COLO668 (cell line): Measurements from ENCODE around the gene IL17D.

Source experiments
- DNase-seq: peaks from one replicate; lab custom pipeline; 2025; ENCODE audit not compliant: unreplicated experiment; lab: John Stamatoyannopoulos, UW

IL17D gene

DNA sequence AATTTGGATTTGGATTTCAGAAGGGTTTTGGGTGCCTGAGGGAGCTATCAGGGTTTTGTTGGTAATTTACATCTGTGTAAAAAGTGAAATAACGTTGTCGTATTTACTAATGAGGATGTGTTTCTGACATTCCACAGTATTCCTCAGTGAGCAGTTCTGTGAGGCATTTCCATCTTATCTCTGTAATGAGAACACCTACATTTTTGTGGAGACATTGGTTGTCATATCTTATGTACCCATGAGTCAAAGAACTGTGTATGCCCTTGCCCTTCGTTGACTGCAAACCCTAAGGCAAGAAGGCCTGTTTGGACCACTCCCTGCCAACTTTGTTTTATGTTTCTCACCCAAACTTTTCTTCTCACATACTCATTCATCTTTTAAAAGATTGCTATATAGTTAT lies 14.2 kb upstream of the IL17D start:
- no peak for DNase-seq

DNA sequence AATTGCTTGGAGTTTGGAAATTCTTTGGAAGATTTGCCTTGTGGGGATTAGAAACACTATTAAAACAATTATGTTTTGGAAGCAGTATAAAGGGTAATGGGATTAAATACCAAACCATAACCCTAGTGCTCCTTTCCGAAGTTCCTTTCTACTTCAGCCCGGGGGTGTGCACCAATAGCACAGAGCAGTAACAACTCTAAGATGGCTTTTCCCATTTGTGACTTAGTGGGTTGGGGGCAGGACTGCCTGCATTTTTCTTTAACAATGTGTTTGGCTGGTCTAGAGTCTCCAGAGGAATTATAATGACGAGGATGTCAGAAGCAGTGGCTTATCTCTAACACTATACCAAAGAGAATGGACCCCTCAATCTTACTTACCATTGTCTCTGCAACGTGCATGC lies 11.9 kb upstream of the IL17D start:
- no peak for DNase-seq

DNA sequence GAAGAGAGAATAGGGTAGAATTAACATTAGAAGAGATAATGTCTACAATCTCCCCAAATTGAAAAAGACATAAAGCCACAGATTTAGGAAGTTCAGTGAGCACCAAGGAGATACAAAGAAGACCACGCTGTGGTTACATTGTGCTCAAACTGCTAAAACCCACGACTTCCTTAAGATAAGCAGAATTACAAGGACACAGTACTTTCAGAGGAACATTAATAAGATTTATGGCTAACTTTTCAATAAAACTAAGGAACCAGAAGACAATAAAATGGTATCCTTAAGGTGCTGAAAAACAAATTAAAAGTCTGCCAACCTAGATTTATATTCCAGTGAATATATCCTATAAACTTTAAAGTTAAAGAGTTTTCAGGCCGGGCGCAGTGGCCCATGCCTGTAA lies 7.4 kb upstream of the IL17D start:
- DNase-seq = no peak

DNA sequence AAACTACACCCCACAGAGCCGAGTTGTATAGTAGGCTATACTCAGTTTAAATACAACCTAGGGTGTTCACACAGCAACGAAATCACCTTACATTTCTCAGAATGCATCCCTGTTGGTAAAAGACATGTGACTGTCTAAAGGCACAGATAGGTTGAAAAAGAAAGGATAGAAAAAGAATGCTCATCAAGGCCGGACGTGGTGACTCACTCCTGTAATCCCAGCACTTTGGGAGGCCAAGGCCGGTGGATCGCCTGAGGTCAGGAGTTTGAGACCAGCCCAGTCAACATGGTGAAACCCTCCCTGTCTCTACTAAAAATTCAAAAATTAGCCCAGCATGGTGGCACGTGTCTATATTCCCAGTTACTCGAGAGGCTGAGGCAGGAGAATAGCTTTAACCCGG lies 3.8 kb upstream of the IL17D start:
- DNase-seq = no peak

DNA sequence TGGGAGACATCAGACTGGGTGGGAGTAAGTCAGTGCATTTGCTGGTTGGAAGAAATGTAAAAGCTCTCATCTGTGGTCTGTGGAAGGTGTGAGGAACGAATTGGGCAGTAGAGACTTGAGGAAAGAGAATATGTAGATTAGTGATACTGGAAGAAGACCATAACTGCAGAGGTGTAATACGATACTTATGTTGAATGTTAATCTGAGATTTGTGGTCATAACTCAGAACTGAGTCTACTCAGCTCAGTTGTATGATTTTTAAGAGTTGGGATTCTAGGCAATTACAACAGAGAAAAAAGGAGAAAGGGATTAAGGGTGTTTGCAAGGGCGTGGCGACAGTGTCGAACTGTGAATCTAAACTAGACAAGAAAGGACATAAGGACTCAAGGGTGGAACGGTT lies 3.2 kb upstream of the IL17D start:
- DNase-seq = no peak

DNA sequence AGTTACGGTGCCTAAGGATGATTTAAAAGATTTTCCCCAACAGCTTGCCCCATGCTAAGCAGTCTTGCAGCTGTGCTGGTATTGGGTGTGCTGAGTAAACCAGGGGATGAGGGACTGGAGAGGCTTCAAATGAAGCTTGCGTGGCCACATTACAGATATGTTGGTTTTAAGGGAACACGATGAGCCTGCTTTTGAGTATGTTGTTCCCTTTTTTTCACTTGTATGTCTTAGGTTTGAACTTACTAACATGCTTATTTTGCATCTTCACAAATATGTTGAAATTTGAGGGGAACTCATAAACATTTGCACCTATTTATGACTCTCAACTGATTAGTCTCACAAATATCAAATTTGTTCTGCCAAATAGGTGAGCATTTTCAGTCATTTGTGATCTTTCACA lies 2.0 kb upstream of the IL17D start:
- no peak for DNase-seq

DNA sequence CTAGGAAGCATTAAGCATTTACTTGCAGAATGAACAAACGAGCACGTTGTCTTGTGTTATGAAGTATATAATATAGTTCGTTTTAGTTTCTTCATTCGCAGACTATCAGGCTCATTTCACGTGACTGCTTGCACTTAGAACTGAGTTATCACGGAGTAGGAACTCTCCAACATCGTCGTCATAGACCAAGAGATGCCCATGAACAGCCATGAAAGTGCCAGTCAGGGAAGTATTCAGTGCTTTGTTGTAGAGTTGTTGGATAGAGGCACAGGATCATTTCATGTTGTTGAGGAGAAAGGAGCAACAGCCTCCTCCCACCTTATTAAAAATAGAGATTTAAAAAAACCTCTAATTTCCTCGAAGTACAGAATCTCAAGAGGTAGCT lies 977 bp upstream of the IL17D start:
- DNase-seq = no peak

DNA sequence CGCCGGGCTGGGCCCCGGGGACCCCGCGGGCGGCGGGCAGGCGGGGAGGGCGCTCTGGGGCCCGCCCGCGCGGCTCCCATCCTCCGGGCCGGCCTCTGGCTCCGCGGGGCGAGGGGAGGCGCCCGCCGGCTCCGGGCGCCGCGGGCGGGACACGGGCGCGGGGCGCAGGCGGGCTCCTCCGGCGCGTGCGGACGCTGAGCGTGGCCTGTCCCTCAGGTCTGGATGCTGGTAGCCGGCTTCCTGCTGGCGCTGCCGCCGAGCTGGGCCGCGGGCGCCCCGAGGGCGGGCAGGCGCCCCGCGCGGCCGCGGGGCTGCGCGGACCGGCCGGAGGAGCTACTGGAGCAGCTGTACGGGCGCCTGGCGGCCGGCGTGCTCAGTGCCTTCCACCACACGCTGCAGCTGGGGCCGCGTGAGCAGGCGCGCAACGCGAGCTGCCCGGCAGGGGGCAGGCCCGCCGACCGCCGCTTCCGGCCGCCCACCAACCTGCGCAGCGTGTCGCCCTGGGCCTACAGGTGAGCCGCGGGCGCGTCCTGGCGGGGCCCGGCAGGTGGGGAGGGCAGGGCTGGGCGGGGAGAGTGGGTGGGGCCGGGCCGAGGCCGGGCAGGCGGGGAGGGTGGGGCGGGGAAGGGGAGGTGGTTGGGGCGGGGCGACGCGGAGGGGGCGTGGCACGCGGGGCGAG lies 420 bp downstream of the IL17D start:
- peak; percentile 99 for DNase-seq

DNA sequence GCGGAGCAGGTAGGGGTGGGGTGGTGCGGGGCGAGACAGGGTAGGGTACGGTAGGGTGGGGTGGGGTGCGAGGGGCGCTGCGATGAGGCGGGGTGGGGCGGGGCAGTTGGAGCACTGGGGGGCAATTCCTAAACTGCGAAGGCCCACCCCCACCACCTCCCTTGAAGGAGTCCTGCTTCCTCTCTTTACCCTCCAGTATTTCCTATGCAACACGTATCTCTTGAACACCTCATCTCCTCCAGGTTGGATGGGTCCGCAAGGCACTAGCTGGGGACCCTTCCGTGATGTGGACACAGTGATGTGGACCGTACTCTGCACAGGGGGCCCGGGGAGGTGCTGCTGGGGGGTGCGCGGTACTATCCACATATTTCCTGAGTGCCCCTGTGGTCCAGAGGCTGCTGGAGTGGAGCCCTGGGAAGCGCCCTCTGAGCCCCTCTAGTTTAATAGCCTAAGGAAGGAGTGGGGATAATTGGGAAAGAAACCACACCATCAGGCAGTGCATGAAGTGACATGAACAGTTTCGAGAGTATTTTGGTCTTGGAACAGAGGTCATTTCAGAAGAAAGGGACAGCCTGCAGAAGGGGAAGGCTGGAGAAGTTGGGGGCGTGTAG lies 1.1 kb downstream of the IL17D start:
- no peak for DNase-seq

DNA sequence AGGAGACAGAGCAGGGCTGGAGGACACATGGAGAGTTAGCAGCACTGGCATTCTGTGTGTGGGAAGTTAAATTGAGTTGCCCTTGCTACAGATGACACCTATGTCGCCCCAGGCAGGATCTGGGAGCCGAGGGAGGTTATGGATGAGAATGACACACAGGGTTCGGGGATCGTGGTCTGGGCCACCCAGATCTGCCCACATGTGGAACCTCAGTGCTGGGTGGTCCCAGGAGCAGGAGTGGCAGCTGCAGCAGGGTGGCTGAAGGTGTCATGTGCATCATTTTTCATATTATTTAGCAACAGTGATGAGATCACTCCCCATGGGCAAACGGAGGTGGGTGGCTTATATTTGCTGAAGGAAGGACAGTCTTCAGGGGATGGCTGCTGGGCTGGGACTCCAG lies 3.2 kb downstream of the IL17D start:
- no peak for DNase-seq

DNA sequence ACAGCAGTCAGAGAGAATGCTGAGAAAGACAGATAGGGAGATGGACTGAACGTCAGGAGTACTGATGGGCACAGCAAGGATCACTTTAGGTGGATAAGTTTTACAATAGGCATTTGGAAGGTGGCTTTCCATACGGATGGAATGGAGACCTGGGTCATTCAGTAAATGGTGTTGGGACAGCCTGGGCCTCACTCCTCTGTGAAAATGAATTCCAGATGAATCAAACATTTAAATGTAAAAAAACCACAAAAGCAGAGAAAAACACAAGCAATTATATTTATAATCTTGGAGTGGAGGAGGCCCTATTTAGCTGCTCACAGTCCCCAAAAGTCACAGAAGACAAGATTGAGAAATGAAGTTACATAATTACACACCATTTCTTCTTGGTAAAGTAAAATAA lies 4.7 kb downstream of the IL17D start:
- no peak for DNase-seq

DNA sequence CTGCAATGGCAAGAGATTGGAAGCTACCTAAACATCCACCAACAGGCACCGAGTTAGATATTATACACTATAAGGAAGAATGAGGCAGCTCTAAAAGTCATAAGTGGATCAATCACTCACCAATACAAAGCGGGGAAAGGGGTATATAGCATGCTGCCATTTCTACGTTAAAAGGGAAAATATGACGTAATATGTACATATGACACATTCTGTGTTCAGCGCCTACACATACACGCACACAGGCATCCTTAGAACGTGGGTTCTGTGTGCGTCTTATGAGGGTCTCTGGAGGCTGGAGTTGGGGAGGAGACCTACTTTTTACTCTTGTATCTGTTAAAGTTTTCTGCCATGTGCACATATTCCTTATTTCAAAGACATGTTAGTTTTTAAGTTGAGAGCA lies 5.9 kb downstream of the IL17D start:
- no peak for DNase-seq

DNA sequence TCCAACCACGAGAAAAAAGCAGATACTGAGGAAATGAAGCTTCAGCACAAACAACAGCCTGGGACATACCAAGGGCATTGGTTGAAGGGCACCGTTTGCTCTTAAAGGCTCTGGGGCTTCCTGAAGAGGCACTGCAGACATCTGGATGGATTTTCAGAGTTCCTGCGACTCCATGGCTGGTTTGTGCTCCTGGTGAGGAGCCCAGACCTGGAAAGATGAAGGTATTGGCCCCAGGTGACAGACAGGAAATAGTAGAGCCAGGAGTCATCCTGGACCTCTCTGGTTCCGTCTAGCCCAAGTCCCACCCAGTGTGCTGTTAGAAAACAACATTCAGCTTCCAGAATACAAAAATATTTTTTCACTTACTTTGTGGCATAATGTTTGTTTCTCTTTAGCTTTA lies 6.3 kb downstream of the IL17D start:
- DNase-seq = no peak

DNA sequence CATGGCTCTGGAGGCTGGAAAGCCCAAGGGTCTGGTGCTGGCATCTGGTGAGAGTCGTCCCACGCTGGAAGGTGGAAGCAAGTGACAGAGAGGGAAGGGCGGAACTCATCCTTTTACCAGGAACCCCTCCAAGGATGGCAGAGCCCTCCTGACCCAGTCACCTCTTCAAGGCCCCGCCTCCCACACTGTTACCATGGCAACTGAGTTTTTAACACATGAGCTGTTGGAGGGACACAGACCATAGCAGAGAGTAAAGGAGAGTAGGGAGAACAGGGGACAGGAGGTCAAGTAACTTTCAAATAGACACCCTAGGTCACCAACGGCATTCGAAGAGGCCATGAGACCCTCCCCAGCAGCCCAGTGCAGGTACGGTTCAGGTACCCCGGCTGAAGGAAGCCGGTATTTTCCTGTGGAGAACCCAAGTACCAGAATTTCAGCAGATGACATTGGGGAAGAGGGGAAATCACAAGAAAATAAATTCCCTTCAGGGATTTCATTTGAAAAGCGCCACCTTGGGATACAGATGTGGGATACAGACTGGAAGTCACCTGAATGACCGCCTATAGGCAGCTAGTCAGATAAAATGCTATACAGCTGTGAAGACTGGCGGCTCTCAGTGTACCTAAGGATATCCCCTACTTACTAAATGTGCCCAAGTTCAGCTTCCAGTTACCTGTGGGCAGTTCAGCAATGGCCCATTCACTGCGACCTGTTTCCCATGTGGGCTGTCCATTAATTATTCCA lies 8.0 kb downstream of the IL17D start:
- no peak for DNase-seq

DNA sequence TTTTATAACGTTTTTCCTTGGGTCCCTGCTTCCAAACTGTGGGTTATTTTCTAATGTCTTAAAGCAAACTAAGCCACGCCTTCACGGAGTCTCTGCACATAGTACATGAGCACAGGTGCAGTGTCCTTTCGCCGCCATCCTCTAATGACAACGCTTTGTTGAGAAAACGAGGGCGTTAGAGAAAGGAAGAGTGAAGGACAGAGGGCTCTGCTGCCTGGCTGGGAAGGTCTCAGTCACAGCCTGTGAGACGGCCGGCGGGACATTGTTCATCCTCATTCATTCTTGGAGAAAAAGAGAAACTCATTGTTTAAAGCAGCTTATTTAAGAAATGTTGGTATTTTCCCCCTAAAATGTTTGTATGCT lies 9.5 kb downstream of the IL17D start:
- no peak for DNase-seq

DNA sequence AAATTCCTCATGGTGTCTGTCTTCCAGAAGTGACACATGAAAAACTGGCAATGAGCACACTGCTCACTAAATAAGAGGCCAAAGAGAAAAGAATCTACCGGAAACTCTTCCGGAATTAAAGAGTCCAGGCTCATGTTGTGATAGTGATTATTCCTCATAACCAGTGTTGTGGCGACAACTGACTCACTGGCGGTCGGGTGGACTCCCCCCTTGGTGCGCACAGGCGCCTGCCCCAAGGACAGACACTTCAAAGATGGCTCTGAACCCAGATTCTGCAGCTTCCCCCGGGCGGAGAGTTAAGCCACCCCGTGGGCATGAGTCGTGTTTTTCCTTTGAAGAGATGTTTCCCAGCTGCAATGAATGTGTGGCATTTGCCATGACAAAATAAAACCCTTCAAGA lies 10.3 kb downstream of the IL17D start:
- DNase-seq = no peak

DNA sequence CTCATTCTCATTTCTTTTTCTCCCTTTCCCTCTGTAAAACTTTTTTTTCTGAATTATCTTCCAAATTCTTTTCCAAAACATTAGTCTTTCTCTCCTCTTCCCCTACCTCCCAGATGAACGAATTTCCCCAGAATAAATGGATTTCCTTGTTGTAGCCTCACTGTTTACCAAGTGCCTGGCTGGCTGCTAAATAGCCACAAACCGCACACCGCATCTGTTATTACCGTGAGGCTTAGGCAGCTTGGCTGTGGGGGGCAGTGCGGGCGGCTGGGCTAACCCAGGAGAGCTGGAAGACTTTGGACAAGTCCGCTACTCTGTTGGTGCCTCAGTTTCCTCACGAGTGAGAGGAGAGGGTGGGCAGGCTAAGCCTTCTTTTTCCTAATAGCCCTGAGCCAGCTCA lies 10.7 kb downstream of the IL17D start:
- DNase-seq = no peak

DNA sequence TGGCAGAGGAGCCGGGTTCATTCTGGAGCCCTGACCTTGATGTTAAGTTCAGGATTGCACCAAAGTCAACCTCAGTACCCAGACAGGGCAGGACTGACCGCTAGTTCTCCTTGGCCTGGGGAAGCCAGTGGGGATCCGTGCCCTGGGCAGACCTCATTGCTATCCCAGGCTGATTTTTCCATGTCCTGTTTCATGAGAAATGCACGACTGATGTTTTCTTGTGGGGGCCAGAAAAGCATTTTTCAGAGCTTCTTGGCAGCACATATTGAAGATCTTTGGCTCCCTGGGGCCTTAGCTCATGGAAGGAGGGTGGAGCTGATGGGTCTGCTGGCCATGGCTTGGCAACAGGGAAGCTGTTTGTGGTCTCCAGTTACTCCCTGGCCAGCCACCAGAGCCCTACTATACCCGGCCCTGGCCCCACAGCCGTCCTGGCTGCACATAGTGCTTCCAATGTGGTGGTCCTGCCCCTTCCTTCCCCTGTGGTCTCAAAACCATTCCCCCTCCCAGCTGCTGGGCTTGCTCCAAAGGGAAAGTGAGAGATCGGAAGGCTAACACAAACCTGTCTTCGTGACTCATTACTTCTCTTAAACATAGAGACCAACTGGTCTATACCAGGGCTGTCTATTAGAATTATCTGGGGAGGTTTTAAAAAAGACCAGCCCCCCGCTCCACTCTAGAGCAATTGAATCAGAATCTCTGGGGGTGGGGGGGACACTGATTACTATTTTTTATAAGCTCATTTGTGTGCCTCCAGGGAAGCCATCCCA lies 11.2 kb downstream of the IL17D start:
- DNase-seq = no peak

DNA sequence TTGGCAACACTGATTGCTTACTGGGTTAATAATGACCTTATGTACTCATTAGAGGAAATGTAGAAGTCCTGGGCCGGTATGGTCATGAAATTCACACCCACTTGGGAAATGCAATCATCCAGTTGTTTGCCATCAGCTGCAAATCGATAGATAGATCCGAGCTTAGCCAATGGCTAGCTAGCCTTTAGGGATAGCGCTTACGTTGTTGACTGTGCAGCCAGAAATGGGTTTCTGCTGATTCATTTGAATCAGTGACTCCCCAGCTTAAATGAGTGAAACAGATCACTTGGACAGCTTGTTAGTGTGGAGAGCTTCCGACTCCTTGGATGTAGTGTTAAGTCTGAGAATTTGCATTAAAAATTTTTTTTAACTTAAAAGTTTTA lies 11.8 kb downstream of the IL17D start:
- no peak for DNase-seq

DNA sequence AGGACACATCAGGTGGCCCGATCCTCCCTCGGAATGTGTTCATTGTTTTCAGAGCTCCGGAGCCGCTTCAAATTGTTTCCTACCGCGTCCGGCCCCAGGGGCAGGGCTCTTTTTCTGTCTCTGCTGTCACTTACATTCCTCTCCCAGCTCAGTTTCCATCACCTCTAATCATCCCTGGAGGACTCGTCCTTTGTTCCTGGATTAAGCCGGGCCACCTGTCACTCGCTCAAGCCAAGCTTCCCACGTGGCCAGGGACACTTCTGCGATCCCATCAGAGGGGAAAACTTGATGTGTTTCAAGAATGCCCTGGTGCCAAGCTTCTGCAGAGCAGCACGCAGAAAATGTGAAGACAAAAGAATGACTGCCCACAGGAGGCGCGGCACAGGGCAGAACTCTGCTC lies 13.5 kb downstream of the IL17D start:
- peak; percentile 54 for DNase-seq

DNA sequence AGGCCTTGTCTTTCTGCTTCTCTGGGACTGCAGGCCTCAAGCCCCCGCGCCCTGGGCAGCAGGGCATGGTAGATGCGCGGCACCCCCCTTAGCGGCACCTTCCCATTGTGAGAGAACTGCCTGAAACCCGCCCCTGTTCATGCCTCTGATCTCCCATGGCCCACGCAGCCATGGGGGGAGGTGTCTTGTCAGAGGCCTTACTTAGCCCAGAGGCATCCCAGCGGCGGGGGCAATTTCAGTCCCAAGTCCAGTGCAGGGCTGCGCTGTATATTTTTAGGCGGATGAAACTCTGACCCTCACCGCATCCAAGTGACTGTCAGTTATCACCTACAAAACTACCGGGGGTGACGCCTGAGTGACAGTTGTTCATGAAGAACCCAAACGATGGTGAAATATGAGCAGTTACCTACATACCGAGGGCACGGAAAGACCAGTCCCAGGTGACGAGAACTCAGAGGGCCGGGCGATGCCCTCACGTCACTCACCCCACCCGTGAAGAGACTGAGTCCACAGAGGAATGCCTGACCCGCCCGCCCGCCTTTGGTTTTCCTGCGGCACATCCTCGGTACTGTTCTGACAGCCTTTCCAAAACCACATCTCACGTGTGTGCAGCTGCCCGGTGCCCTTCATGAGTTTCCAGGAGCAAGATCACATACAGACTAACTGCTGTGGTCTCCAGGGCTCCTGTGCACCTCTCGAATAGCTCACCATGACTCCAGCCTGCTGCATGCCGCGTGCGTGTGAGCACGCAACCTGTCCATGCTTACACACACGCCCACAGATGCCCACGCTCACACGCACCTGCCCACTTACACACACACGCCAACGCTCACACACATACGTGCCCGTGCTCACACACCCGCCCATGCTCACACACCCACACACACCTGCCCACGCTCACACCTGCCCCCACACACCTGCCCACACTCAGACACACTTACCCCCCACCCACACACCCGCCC lies 14.4 kb downstream of the IL17D start:
- DNase-seq = no peak
